Endothelial cell of umbilical vein (primary cell): ENCODE measurements around the gene MYBPC1. TPM values are rescaled to one million over a fixed set of nuclear protein-coding genes. Genes with fewer than 3 reads are reported as not detected.

Experiments used
- BruUV-seq: library from RNA; stranded (reverse); fragments of 400-500 nt; replicated peaks from 2 replicates; lab custom pipeline; 2021; lab: Mats Ljungman, UMichigan
- CTCF ChIA-PET: fragments of 300-600, 350-600 bp; sonication (Branson Sonifier 250); formaldehyde crosslinking; loops from one replicate; lab custom pipeline; 2021; ENCODE audit warnings: antibody characterized with exemption, inconsistent platforms; lab: Charles Lee
- POLR2A ChIA-PET: fragments of 300-600, 350-600 bp; sonication (Branson Sonifier 250); formaldehyde crosslinking; loops from one replicate; lab custom pipeline; 2021; ENCODE audit warnings: antibody characterized with exemption, inconsistent platforms; lab: Charles Lee
- DNase-seq: peaks from one replicate; pipeline ENCODE4 v3.0.0-alpha.2; 2011; ENCODE audit warnings: low read depth, low spot score
- FAIRE-seq: peaks from 2 replicates; lab custom pipeline; 2011; peaks lifted over from hg19 to GRCh38; lab: Jason Lieb, UNC
- H2AFZ ChIP-seq: 2 replicates; pipeline ENCODE4 v1.6.0; 2012; ENCODE audit warnings: low read depth, low read length, control low read depth, inconsistent platforms
- H3K27ac ChIP-seq: 2 replicates; pipeline ENCODE4 v1.5.1; 2011; ENCODE audit warnings: low read depth, mild to moderate bottlenecking, control low read depth, low read length, moderate library complexity; ENCODE audit not compliant: insufficient read depth
- H3K27me3 ChIP-seq, 2 experiments: 2 replicates each; pipeline versions ENCODE4 v1.6.0 to v1.6.1; 2011; ENCODE audit warnings: low read length in 2 of 2, mixed read lengths in 1 of 2; ENCODE audit not compliant: control insufficient read depth in 2 of 2, insufficient read depth in 2 of 2
- H3K36me3 ChIP-seq, 2 experiments: 2 replicates in 1 of 2; 3 replicates in 1 of 2; pipeline ENCODE4 v1.5.1; 2011; ENCODE audit warnings: low read length in 2 of 2, mild to moderate bottlenecking in 1 of 2, moderate library complexity in 1 of 2; ENCODE audit not compliant: control insufficient read depth in 2 of 2, insufficient read depth in 2 of 2; ENCODE audit errors: extremely low read depth in 1 of 2
- H3K4me1 ChIP-seq: 3 replicates; pipeline ENCODE4 v1.5.1; 2011; ENCODE audit warnings: mild to moderate bottlenecking, low read length; ENCODE audit not compliant: control insufficient read depth, insufficient read depth; ENCODE audit errors: extremely low read depth
- H3K4me2 ChIP-seq: 2 replicates; pipeline ENCODE4 v1.6.1; 2011; ENCODE audit warnings: low read length, control low read depth, mixed read lengths; ENCODE audit not compliant: insufficient read depth
- H3K4me3 ChIP-seq, 3 experiments: fragments of 200-600 bp in 1 of 3; sonication (generic), shearing (Covaris generic) in 1 of 3; replicated peaks in 1 of 3; 2 replicates each; pipeline ENCODE4 v1.5.1; 2011 to 2016; ENCODE audit warnings: control low read depth in 3 of 3, low read length in 3 of 3, mild to moderate bottlenecking in 2 of 3, inconsistent platforms in 1 of 3, low read depth in 1 of 3, moderate library complexity in 1 of 3; ENCODE audit not compliant: insufficient read depth in 1 of 3
- H3K79me2 ChIP-seq: 2 replicates; pipeline ENCODE4 v1.6.0; 2012; ENCODE audit warnings: low read length, inconsistent platforms; ENCODE audit not compliant: control insufficient read depth, insufficient read depth
- H3K9ac ChIP-seq: replicated peaks from 2 replicates; pipeline ENCODE3; 2011; ENCODE audit warnings: low read length, control low read depth; ENCODE audit not compliant: insufficient read depth; ENCODE audit errors: extremely low read depth
- H3K9me1 ChIP-seq: replicated peaks from 3 replicates; pipeline ENCODE4 v1.6.0; 2011; ENCODE audit warnings: mild to moderate bottlenecking, low read length; ENCODE audit not compliant: control insufficient read depth, insufficient read depth; ENCODE audit errors: extremely low read depth
- H3K9me3 ChIP-seq: replicated peaks from 2 replicates; pipeline ENCODE4 v1.5.1; 2012; ENCODE audit warnings: low read length, inconsistent platforms; ENCODE audit not compliant: control insufficient read depth, insufficient read depth
- H4K20me1 ChIP-seq: replicated peaks from 2 replicates; pipeline ENCODE3; 2011; ENCODE audit warnings: mild to moderate bottlenecking, low read length; ENCODE audit not compliant: control insufficient read depth, insufficient read depth; ENCODE audit errors: extremely low read depth
- EZH2 ChIP-seq: IDR thresholded peaks from 2 replicates; pipeline ENCODE4 v1.6.1; 2012; ENCODE audit warnings: borderline replicate concordance, low read depth, mild to moderate bottlenecking, moderate library complexity, low read length, inconsistent platforms; ENCODE audit not compliant: severe bottlenecking
- FOS ChIP-seq: IDR thresholded peaks from 2 replicates; pipeline ENCODE4 v1.6.1; 2011; ENCODE audit warnings: mild to moderate bottlenecking, low read length, moderate library complexity, borderline replicate concordance; ENCODE audit not compliant: insufficient read depth
- GATA2 ChIP-seq: IDR thresholded peaks from 2 replicates; pipeline ENCODE4 v1.7.0; 2011; ENCODE audit warnings: low read depth, mild to moderate bottlenecking, moderate library complexity, mixed read lengths, low read length; ENCODE audit not compliant: insufficient read length, insufficient read depth
- JUN ChIP-seq: IDR thresholded peaks from 2 replicates; pipeline ENCODE4 v1.6.1; 2011; ENCODE audit warnings: borderline replicate concordance, low read depth; ENCODE audit not compliant: insufficient read length, insufficient read depth
- MYC ChIP-seq: IDR thresholded peaks from one replicate; pipeline ENCODE4 v1.6.1; 2011; ENCODE audit warnings: mild to moderate bottlenecking, low read depth, low read length
- POLR2A ChIP-seq: IDR thresholded peaks from 2 replicates; pipeline ENCODE4 v1.6.1; 2012; ENCODE audit warnings: low read depth, mild to moderate bottlenecking, control low read depth, low read length
- POLR2AphosphoS5 ChIP-seq: IDR thresholded peaks from 2 replicates; pipeline ENCODE4 v1.6.1; 2012; ENCODE audit warnings: low read depth, mild to moderate bottlenecking, control low read depth, low read length, moderate library complexity; ENCODE audit not compliant: insufficient read depth
- dilution Hi-C: fragments of 300-500 bp; cut with MboI; formaldehyde crosslinking; loops from one replicate; pipeline ENCODE4 v1.15.0; 2019; ENCODE audit warnings: low sequenced_read_pairs; ENCODE audit not compliant: extremely low pct_ligation_motif_present
- intact Hi-C: fragments of 100-400 bp; cut with micrococcal nuclease; formaldehyde crosslinking; loops from one replicate; pipeline ENCODE4 v1.10.0; 2022
- polyA plus RNA-seq, 4 experiments: library from polyadenylated mRNA; depleted of rRNA in 3 of 4; stranded (reverse) in 3 of 4; unstranded in 1 of 4; fragments of >200 nt; gene quantifications; 2 replicates each; pipeline versions ENCODE4 v1.2.1 to v1.2.3, GENCODE V29; 2011 to 2012; ENCODE audit warnings: missing spikeins in 1 of 4
- total RNA-seq: library from RNA; stranded (reverse); gene quantifications from 2 replicates; pipeline ENCODE4 v1.2.3, GENCODE V29; 2021
- TF ChIP-seq, protein P1 (sequence below), 2 donors: IDR thresholded peaks; 1 replicate in 1 of 2; 2 replicates in 1 of 2; pipeline ENCODE4 v1.5.1; 2011; ENCODE audit warnings: low read length in 2 of 2, mild to moderate bottlenecking in 2 of 2, moderate library complexity in 2 of 2, control low read depth in 1 of 2, inconsistent platforms in 1 of 2, low read depth in 1 of 2; ENCODE audit not compliant: insufficient read depth in 1 of 2; ENCODE audit errors: extremely low read depth in 1 of 2
- TF ChIP-seq, protein P2 (sequence below): IDR thresholded peaks from 2 replicates; pipeline ENCODE4 v1.6.1; 2011; ENCODE audit not compliant: insufficient read depth, insufficient read length

MYBPC1 gene
- total and polyA plus RNA-seq, 2 donors (not counting 3 experiments of a cell fraction or from before 2014, with no cell fraction given) = not detected

DNA sequence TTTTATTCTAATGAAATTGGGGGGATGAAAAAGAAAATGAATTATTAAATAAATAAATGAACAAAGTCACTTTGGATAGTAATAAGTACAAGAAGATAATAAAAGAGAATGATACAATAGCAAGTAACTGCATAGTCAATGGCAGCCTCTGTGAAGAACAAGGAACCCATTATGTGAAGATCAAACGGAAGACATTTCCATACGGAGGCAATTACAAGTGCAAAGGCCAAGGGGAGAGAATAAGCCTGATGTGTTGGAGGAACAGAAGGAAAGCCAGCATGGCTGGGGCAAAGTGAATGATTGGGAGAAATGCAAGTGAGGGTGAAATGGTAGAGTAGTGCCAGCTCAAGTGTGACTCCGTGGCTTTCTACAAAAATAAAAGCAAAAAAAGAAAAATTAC lies 58.7 kb downstream of the MYBPC1 start:
- no peak for DNase-seq
- H3K27ac ChIP-seq = no peak overlapping the region
- H3K27me3 ChIP-seq = no peaks in the 10 kb centered on the region
- no peaks in the 10 kb centered on the region for H3K9me1 ChIP-seq
- H3K9ac ChIP-seq = no peak overlapping the region
- H2AFZ ChIP-seq = no peak overlapping the region
- TF ChIP-seq, protein P1, sequence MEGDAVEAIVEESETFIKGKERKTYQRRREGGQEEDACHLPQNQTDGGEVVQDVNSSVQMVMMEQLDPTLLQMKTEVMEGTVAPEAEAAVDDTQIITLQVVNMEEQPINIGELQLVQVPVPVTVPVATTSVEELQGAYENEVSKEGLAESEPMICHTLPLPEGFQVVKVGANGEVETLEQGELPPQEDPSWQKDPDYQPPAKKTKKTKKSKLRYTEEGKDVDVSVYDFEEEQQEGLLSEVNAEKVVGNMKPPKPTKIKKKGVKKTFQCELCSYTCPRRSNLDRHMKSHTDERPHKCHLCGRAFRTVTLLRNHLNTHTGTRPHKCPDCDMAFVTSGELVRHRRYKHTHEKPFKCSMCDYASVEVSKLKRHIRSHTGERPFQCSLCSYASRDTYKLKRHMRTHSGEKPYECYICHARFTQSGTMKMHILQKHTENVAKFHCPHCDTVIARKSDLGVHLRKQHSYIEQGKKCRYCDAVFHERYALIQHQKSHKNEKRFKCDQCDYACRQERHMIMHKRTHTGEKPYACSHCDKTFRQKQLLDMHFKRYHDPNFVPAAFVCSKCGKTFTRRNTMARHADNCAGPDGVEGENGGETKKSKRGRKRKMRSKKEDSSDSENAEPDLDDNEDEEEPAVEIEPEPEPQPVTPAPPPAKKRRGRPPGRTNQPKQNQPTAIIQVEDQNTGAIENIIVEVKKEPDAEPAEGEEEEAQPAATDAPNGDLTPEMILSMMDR (IDR thresholded peaks at IDR 0.05; ENCODE audit: extremely low read depth in 1 of 2, insufficient read depth in 1 of 2, low read depth in 1 of 2, low read length in 2 of 2) = no peak
- TF ChIP-seq JUN = no peak
- TF ChIP-seq MYC = no peak
- TF ChIP-seq POLR2AphosphoS5 = no peak
- TF ChIP-seq POLR2A = no peak
- TF ChIP-seq GATA2 = no peak
- TF ChIP-seq, protein P2, sequence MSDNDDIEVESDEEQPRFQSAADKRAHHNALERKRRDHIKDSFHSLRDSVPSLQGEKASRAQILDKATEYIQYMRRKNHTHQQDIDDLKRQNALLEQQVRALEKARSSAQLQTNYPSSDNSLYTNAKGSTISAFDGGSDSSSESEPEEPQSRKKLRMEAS = no peak
- TF ChIP-seq FOS = no peak
- no peak for TF ChIP-seq EZH2
- CTCF ChIA-PET = no interaction called here
- H3K9me3 ChIP-seq = no peaks in the 10 kb centered on the region
- no peak overlapping the region for H3K4me3 ChIP-seq
- no peaks in the 10 kb centered on the region for H3K4me1 ChIP-seq
- no peak overlapping the region for H3K4me2 ChIP-seq
- dilution Hi-C loops = no loop called here
- POLR2A ChIA-PET = no interaction called here
- no peaks in the 10 kb centered on the region for H3K79me2 ChIP-seq
- intact Hi-C loops = no loop called here
- H4K20me1 ChIP-seq = no peaks in the 10 kb centered on the region
- no TSS peak for BruUV-seq
- no peaks in the 10 kb centered on the region for H3K36me3 ChIP-seq
- no peak for FAIRE-seq
